C1 segment of cervical spinal cord (tissue), 14 donors: ENCODE measurements around the gene LUM.

Source experiments
- DNase-seq, 14 donors: peaks; one replicate each; lab custom pipeline; 2025; lab: John Stamatoyannopoulos, UW

The LUM gene, protein sequence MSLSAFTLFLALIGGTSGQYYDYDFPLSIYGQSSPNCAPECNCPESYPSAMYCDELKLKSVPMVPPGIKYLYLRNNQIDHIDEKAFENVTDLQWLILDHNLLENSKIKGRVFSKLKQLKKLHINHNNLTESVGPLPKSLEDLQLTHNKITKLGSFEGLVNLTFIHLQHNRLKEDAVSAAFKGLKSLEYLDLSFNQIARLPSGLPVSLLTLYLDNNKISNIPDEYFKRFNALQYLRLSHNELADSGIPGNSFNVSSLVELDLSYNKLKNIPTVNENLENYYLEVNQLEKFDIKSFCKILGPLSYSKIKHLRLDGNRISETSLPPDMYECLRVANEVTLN

DNA sequence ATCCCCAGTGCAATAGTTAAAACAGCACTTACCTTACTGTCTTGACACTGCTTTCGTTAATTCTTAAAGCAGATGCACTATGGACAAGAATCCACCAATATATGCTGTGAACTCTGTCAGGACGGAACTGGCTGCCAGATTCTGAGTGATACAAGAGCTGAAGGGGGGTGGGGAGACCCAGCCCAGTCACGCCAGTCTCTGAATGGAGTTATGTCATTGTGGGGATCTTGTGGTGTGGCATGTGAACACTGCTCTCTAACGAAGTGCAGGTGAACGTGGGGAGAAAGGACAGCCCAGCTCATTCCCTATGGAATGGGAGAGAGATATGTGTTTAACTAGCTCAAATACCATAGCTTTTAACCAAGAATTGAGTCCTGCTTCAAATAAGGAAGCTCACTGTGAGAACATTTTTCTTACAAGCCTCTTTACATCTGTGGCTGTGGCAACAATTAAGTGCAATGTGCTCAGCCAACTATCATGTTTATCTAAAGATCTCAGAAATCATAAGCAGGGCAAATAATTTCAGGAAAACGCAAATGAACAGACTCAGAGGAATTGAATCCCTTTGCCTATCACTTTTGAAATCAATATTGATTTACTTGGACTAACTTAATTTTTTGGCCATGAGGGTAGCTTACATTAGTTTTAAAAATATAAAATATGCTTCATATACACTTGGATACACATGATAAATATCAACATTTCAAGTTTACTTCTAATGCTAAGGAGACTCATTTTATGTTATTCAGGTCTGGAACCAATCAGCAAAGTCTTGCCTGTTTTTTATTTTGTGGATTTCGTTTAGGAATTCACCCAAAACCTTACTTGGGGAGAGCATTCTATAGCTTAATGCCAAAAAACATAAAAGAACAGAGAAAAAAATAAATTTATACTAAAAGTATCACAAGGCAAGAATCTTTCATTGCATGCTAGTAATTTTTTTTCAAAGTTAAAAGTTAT, at the start of gene LUM:
Gene LUM, minus strand, starts transcription at position 129 of the 960 bp plus-strand sequence. CDS start 2,515 bp downstream, outside the sequence.
- peak in 1 of 14 donors; percentile 0 for DNase-seq

DNA sequence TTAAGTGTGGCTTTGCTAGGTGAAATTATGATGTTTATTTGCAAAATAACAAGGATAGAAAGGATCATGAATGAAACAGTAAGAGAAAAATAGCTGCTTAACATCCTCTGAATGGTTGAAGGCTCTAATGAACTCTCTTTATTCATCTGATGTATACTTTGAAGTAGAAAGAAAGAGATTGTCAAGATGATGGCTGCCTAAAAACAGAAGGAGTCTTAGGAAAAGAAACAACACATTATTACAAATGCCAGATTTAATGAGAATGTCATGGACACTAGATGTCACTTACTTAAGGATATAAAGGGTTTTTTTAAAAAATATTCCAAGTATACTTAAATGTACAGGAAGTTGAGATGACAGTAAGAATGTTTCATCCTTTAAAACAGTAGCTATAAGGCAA, 49.7 kb upstream of the LUM start:
- DNase-seq = no peak

DNA sequence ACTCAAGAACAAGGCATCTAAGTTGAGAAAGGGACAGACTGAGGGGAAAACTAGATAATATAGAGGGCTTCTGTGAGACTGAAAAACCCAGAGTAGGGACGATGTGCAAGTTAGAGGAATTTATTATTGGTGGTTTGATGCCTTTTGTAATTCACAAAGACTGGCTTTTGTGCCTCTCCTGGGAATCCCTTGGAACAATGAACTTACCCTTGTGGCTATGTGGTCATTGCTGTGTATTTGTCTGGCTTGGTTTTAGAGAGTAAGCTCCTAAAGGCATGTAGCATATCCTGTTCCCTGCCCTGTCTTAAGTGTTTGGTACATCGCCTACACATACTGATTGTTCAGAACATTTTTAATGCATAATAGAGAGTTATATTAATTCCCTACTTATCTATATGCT, 44.7 kb upstream of the LUM start:
- no peak for DNase-seq

DNA sequence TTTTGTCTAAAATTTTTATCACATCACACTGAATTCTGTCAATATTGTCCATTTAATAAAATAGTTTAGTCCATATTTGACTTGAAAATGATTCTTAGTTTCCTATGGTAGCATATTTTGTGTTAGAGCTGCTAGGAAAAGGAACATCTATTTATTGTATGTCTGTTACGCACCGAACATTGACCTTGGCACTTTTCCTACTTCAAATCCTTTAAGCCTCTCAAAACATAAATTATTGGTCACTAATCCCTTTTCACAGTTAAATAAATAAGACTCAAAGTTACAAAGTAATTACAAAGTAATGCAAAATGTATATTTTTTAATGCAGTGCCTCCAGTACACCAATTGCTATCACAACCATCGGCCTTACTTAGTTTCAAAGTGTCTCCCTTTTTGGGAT, 42.8 kb upstream of the LUM start:
- no peak for DNase-seq

DNA sequence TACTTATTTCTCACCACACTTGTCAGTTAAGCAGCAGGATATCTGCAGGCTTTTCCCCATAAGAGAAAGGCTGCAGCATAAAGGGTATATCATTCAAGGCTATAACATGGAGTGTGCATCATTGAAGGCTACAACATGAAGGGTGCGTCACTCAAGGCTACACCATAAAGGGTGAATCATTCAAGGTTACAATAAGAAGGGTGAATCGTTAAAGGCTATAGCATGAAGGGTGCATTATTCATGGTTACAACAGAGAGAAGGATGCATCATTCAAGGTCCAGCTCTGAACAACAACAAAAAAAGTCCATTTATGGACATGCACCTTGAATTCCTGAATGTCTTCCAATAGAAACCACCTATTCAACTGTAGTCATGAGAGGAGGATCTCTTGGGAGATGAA, 32.8 kb upstream of the LUM start:
- DNase-seq = no peak

DNA sequence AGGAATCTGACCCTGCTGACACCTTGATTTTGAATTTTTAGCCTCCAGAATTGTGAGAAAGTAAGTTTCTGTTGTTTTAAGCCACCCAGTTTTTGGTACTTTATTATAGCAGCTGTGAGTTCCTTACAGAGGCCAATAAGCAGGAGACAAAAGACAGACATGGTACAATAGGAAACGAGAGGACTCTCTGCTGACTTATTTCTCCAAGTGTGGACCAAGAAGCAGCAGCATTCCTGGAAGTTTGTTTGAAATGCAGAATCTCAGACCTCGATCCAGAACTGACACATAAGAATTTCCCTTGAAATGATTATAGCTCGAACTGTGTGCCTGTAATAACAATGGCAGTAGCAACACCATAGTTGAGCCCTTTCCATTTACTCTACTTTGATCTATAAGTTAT, 31.9 kb upstream of the LUM start:
- no peak for DNase-seq

DNA sequence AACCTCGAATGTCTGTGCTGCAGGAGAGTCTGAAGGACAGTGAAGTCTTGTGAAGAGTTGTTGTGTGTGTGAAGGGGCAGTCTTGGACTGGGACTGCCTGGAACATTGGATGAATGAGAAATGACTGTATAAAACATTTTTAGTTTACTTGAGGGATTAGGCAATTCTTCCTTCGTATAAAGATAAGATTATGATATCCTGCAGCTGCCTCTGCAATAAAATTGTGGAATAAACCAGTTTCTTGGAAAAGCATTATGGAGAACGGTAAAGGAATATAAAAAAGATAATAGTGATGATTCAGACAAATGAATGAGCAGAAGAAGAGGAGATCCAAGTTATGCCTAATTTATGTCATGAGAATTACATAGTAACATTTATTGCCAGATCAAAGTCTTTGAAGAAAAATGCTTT, 30.9 kb upstream of the LUM start:
- DNase-seq = no peak

DNA sequence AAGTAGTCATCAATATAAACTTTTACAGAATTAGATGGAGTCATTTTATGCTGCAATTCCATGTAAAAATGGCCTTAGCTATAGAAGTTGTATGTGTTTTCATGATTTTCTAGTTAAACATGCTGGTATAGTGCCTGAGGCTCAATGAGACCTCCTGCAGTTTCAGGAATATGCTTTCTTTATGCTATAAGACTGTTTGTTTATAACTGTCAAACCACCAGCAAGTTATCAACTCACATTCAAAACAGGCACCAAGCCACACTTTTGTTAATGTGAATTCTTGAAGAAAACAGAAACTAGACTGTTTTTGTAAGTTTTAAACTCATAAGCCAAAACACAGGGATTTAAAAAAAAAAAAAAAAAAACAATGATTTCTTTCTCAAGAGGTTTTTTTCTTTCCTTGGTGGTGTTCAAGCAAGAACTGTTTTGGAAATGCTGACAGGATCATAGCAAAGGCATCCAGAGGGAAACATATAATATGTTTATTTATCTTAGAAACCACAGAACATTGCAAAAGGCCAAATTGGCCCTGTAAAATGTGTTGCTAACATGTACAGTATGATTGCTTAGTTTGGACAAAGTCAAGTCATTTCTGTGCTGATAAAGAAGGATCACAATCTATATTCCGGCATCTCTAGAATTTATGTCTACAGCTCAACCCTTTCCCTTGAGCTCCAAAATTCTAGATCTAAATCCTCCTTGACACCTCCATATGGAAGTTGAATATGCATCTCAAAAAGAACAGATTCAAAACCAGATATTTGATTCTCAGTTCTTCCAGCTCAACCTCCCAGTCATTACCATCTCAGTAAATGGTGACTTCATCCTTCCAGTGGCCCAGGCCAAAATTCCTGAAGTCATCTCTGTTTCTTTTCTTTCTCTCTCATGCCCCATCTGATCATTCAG, 29.0 kb upstream of the LUM start:
- no peak for DNase-seq

DNA sequence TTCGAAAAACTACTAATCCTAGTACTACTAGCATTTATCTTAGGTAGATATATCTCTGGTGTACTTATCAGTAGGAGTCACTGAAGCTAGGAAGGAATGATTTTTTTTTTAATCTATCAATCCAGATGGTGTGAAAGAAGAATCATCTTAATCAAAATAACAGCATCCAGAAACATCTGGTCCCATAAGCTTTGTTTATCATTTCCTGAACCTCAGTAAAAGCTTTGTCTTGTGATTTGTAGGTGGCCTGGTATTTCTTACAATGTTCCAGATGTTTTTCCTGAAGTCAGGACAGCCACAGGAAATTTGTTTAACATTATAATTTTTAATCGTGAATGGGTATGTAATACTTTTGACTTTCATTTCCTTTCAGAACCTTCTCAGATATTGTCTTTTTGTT, 28.0 kb upstream of the LUM start:
- DNase-seq = no peak

DNA sequence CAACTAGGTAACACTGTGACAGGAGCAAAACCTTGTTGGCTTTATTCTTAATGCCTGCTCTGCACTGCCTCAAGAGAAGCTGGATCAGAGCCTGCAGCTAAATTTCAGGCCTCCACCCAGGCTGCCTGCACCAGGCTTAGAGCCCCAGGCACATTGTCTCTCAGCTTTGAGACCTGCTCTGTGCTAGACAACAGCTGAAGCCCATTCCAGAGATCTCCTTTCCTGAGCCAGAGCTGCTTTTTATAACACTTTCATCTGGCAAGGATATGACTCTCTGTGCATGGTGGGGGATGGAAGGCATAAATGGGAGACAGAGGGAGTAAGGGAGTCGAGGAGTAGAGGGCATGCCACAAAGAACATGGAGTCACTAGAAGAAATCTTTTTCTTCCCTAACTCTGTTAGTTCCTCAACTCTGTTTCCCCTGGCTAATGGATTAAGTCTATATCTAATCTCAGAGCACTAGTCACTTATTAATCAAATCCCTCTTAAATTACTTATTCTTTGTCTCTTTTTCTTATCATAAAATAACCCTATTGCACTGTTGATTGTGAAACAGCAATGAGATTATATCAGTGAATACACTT, 27.1 kb upstream of the LUM start:
- no peak for DNase-seq

DNA sequence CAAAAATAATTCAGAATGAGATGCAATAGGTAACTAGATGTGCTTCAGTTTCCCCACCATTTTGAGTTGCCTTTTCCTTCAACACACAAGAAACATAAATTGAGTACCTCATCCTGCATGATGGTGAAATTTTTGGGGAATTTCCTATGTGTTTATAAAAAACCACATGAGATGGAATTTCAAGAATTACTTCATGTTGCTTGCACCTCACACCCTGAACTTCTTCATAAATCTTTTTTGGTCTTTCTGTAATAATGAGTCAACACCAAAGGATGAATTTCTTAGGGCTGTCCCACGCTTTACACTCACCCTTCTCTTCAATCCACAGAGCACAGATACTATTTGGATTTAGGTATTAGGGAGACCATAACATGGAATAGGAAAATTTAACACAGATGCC, 22.6 kb upstream of the LUM start:
- no peak for DNase-seq

DNA sequence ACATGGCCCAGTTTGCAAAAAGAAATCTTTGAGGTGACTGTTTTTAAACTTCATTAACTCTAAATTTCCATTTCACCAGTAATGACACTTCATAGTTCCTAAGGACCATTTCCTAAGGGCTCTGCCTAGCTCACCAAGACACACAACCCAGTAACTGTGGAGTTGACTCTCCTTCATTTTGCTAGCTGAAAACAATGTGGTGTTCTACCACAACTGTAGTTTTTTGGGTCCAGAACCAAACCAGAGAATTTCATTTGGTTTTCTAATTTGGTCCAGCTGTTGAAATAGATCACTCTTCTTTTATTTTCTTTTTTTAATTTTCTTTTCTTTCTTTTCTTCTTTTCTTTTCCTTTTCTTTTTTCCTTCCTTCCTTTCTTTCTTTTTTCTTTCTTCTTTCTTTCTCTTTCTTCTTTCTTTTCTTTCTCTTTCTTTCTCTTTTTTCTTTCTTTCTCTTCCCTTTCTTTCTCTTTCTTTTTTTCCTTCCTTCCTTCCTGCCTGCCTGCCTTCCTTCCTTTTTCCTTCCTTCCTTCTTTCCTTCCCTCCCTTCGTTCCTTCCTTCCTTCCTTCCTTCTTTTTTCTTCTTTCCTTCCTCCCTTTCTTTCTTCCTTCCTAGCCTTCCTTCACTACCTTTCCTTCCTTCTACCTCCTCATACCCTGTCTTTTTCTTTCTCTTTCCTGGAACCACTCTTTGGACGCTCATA, 18.5 kb upstream of the LUM start:
- DNase-seq = no peak

DNA sequence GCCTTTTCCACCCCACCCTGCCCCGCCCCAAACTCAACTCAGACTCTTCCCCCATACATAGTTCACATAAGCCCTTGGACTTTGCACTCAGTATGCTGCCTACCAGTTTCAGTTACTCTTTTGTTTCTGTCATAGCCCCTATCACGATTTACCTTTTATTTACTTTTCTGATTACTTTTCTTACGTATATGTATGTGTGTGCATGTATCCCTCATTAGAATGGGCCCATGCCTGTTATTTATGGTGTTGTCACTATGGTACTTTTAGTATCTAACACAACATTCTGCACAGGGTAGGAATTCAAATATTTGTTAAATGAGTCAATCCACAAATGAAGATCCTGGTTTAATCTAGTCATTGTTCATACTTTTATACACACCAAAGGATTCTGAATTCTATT, 16.5 kb upstream of the LUM start:
- no peak for DNase-seq

DNA sequence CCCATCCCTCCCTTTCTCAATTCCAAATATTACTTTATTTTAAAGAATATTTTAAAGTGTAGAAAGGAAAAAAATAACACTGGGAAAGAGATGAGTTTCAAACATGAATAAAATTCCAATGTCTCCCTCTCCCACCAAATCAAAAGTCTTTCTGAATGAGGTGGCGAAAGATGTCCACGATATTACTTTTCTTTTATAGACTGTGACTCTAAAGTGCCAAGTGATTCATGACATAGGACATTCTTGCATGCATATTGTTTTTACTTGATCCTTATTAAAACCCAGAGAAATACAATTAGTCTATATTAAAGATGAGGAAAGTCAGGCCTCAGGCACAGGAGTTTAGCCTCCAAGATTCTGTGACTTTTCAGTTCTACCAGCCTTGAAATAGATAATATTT, 16.0 kb upstream of the LUM start:
- DNase-seq = no peak

DNA sequence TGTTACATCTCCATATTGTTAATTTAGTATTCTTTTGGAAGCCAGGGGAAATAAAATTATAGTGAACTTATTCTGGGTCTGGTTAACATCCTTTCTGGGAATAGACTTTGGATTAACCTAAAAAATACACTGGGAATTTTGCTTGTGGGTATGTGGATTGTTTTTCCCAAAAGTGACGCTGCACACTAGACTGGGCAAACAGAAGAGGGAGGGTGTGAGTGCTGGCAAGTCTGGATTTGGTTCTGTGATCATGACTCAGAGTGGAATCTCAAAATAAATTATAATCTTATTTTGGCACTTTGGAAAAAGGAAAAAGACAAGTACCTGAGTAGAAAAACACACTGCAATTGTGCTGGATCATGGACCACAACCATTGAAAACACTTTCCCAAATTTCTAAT, 15.2 kb upstream of the LUM start:
- DNase-seq = no peak

DNA sequence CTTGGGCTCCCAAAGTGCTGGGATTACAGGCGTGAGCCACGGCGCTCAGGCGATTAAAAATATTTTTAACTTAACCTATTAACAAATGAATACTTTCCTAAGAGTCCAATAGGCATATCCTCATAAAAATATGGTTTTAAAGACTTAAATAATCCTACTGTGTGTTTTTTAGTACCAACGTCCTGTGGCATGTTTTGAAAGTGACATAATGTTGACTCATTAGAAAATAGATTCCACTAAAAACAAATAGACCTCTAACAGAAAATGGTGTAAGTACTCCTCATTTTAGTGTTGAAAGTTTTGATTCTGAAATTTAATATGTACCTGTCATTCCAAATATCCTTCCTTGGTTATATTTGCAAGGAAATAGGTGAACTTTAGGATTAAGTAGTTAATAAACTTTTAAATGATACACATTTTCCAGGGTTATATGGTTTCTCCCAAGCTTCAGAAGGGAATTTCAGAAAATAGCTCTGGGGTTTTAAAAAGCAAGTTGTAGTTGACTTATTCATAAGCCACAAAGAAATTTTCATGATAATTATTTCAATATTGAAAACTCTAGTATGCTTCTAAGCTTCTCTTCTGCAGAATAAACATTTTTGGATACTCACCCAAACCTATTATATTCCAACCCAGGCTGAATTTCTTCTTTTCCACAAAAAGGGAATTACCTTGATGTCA, 12.1 kb upstream of the LUM start:
- no peak for DNase-seq

DNA sequence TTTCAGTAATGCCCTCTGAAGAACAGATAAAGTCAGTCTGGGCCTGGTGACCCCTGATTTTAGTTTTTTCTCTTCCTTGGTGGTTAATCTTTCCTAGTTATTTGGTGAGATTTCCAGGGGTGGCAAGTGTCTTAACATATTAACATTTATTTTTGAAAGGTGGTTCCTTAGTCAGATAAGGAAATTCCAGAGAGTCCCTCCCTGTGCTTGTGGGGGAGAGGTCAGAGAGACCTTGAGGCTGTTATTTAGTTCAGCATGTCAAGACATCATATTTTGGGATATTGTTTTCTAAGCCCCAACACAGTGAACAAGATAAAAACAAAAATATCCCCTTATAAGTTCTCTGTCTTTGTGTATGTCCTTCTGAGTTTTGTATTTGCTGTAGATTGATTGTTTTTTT, 9.5 kb upstream of the LUM start:
- no peak for DNase-seq

DNA sequence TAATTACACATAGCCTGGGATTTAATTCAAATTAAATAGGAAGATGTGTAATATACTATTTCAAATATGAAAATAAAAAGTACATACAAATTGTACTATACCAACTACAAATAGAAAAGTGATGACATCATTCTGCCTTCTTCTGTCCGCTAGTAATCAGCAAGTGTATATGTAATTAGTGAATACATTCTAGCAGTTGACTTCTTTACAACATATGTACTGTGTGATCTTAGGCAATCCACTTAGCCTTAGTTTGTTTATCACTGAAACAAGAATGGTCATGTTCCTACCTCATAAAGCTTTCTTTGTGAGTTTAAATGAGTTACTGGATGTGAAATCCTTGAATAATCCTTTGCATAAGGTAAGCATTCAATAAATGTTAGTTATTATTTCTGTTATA, 7.8 kb upstream of the LUM start:
- no peak for DNase-seq

DNA sequence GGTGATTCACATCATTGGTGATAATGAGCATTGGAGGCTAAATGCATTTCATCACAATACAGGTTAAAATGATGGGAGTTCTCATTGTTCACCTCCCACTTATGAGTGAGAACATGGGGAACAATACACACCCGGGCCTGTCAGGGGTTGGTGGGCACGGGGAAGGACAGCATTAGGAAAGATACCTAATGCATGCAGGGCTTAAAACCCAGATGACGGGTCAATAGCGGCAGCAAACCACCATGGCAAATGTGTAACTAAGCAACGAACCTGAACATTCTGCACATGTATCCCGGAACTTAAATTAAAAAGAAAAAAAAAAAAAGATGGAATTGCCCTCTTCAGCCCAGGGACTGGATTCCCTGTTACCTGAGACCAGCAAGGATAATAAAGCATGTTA, 2.3 kb upstream of the LUM start:
- no peak for DNase-seq

DNA sequence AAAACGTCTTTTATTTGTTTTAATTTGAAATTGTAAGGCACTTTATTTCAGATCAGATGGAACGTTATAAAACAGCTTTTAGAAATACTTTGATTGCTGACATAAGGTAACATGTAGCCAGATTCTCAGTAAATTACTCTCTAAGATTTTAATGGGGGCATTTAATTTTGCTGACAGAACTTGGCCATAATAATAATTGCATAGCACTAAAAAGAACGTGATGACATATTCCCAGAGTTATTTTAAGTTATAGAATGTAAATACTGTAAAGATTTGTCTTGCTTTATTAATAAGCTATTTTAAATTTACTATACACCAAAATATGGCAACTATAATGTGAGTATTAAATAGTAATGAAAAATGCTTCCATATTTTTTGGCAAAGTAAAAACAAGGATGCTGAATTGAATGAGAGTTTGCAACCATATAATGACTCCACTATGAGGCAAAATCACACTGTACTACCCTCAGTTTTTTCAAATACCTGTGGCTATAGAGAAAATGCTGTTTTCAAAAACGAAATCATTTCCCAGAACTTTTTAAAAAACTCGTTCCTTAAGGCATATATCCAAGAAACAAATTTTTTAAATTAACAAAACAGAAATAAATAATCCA, 876 bp downstream of the LUM start:
- DNase-seq = no peak
